GM19025 (cell line): ENCODE measurements around the gene DCAF4.
"Not testable (repeated sequence)": the region's sequence is repeated elsewhere in the genome, so short reads cannot be mapped to it uniquely, and the experiment has no call there.

ENCODE experiments used
- ATAC-seq: cut with Tn5 transposase; IDR thresholded peaks from one replicate; pipeline ENCODE4 v1.9.1; 2021; ENCODE audit warnings: mild to moderate bottlenecking, low read depth, moderate library complexity; ENCODE audit not compliant: unreplicated experiment

The DCAF4 gene

DNA sequence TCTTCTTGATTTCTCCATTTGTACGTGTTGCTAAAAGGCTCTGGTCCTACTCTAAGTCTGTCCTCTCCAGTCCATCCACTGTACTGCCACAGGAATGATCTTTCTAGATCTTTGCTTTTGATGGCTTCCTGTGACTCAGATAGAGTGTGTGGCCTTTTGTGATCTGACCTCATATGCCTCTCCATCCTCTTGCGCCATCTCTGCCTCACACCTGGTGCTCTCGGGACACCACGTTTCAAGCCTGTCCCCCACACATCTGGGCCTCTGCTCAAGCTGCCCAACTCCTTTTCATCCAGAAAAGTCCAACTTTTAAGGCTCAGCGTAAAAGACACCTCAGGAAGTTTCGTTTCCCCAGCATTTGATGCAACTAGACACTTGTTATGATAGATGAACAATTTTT, 39.0 kb downstream of the DCAF4 start:
- ATAC-seq: no peak

DNA sequence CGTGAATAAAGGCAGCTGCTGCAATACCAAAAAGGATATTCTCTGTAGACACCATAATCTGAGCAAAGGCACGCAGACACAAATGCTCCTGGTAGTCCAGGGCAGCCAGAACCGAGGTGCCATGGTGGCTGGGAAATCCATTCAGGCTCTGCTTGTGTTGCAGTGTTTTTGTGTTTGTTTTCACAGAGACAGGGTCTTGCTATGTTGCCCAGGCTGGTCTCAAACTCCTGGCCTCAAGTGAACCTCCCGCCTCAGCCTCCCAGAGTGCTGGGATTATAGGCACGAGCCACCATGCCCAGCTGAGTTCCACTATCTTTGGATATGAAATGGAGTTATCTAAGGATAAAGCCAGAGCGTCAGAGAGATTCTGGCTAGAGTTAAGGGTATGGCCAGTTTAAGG, 39.8 kb downstream of the DCAF4 start:
- no peak for ATAC-seq

DNA sequence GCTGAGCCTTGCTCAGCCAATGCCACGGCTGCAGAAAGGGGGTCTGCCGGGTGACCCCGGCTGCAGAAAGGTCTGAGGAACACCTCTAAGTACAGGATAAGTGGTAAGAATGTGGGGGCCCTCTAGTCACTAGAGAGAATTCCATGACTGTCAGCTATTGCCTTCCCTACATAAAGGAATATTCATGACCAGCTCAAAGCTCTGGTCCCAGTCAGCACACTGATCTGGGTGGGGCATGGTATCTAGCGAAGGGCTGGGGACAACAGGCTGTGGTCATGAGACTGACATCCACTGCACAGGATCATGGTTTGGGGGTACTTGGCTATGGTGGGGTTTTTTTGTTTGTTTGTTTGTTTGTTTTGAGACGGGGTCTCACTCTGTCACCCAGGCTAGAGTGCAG, 42.1 kb downstream of the DCAF4 start:
- ATAC-seq: no peak

DNA sequence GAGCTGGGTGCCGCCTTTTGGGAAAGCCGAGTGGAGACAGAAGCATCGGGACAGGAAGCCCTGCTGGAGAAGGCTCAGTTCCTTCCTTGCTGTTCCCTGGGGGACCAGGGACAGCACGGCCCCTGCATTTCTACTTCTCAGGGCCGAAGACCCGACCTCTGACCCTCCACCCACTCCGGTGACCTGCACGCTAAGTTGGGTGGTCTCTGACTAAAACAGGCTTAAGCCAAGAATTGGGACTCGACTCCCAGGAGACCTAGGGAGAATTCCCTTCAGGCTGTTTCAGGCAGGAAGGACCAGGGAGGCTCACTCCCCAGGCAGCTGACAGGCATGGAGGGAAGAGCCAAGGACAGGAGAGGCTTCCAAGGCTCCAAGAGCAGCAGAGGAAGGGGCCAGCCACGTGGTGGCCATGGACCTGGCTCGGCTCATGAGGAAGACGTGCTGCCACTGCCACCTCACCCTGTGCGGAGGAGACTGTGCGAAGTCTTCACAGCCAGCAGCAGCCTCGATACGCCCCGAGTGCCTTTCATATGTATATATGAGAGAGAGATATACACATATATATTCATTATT, 43.9 kb downstream of the DCAF4 start:
- no peak for ATAC-seq

DNA sequence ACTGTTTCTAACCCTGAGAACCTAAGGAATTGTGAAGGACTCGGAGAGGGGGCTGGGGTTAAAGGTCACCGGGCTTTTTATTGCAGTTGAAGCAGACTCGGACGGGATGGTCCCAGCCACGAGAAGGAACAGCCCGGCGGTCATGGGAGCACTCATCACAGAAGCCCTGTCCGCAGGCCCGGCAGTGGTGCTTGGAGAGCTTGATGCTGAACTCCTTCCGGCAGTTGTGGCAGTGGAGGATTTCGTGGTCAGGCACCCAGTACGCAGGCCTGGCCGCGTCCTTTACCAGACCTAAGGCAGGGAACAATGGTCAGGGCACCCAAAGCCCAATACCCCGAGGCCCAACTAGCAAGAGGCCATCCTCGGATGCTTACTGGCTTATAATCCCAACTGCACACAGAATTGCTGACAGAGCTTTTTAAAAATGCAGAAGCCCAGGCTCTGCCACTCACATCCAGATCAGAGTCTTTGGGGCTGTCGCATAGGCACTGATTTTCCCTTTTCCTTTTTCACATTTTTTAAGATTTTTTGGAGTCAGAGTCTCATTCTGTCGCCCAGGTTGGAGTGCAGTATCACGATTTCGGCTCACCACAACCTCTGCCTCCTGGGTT, 44.7 kb downstream of the DCAF4 start:
- no peak for ATAC-seq

DNA sequence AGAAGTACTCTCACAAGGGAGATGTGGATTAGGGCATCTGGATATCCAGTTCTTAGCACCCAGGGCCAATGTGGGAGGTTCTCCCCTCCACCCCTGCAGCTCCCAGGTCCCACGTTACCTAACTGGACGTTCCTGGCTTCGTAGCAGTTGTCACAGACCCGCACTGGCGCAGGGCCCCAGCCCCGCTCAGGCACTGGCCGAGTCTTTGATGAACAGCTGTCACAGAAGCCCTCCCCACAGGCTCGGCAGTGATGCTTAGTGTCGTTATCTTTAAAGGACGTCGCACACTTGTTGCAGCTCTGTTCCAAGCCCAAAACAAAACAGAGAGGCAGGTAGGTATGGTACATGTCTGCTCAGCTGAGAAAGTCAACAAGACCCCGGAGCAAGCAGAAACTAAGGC, 48.4 kb downstream of the DCAF4 start:
- ATAC-seq: no peak

DNA sequence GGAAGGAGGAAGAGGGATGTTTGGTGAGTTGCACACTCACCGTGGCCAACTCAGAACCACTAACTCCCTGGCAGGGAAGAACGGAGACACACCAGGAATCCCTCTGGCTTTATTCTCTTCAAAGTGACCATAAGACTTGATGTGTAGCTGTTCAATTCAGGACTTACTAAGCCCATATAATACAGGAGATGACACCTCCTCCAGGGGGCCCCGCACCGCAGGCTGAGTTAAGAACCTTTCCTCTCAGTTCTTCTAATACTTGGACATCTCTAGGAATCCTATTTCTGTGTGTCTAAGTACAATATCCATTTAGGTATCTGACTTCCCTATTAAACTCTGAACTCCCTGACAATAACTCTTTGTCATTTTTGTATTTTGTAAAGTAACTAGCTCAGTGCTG, 49.5 kb downstream of the DCAF4 start:
- no peak for ATAC-seq

DNA sequence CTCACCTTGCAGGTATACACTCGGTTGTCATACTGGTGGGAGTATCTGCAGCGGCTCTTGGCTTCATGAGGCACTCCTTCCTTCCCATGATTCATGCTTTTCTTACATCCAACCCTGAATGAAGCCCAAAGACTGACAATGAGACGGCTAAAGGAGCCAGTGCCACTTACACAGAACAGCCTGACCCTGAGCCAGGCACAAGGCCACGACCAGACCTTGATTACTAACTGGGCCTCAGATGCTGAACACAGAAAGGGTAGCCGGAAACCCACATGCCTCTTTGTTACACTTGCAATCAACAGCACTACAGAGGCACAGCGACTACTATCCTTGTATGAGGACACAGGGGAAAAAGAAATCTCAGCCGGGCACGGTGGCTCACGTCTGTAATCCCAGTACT, 52.6 kb downstream of the DCAF4 start:
- ATAC-seq: no peak

DNA sequence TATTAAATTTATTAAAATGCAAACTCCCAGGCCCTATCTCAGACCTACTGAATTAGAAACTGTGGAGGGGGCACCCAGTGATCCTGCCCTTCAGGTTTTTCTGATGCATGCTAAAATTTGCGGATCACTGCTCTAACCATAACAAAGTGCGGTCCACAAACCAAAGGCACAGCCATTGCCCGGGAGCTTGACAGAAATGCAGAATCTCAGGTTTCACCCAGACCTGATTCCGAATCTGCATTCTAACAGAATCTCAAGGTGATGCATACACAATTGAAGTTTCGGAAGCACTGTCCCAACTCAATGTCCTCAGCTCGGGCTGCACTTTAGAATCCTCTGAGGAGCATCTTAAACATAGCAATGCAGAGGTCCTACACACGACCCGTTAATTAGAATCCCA, 54.6 kb downstream of the DCAF4 start:
- ATAC-seq: no peak

DNA sequence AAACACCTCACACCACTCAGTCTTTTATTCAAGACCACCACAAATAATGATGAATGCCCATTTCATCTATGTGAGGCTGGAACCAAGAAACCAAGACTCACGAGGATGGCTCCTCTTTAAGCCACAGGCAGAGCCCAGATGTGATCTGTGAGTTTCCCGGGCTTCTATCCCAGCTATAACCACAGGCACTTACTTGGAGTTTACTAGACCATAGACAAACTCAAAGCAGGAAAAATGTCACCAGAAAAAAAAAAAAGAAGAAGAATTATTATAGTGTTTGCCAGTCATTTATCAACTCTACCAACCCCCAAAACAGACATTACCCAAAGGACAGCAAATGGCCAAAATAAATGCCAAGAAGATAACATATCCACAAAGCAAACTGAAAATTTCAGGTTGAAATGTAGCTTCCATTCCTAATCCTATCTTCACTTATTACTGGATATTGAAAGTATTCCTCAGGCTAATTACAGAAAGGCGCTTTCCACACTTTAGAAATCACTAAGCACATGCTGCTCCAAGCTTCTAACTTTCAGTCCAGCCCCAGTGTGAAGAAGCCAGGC, 56.0 kb downstream of the DCAF4 start:
- no peak for ATAC-seq

DNA sequence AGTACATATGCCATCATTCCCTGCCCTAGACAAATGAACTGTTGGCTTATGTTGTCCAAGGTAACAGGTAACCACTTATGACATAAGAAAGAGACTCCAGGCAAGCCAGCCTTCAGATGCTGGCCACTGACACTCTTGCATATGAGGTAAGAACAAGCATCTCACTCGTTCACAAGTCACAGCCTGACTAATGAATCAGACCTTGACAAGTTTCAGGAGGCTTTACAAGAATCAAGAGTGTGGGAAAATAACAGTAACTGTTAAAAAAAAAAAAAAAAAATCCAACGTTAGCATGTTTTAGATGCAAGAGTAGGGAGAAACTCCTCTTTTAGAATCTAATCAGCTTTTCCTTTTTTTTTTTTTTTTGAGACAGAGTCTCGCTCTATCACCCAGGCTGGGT, 60.0 kb downstream of the DCAF4 start:
- no peak for ATAC-seq

DNA sequence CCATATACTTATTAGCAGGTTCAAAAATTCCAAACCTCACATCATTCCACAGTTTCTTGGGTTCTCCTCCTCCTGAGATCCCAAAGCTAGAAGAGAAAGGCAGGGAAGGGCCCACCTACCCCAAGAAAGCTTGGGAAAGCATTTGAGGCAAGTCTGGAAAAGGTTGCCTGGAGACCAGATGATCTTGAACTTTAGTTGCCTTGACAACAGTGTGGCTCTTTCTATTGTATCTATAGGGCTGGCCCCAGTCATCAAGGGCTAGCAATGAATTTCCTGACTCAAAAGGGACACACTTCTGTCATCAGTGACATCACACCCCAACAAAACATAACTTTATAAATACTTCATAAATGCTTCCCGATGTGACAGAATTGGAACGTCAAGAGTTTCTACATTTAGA, 60.6 kb downstream of the DCAF4 start:
- ATAC-seq: no peak

DNA sequence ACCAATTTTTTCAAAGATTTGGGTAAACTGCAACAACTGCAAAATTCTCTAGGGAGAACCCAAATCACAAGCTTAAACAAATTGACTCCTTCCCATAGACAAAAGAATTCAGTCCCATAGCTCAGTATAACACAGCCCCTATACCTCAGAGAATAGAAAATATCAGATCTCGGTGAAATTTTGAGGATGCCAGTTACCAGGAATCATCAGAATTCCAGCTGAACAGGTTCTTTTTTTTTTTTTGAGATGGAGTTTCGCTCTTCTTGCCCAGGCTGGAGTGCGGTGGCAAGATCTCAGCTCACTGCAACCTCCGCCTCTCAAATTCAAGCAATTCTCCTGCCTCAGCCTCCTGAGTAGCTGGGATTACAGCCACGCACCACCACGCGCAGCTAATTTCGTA, 63.9 kb downstream of the DCAF4 start:
- ATAC-seq: no peak

DNA sequence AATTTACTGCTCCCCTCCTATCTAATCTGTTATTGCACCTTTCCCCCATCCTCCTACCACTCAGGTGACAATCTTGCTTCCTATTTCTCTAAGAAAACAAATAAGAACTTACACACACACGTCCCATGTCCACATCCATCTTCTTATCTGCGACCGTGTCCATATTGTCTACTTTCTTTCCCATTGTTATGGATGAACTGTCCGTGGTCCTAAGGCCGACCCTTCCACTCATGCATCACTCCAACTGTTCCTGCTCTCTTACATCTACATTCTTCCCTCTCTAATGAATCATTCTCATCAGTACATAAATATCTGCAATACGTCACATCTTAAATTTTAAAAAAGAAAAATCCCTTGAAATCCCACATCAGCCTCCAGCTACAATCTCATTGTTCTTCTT, 70.7 kb downstream of the DCAF4 start:
- ATAC-seq: no peak

DNA sequence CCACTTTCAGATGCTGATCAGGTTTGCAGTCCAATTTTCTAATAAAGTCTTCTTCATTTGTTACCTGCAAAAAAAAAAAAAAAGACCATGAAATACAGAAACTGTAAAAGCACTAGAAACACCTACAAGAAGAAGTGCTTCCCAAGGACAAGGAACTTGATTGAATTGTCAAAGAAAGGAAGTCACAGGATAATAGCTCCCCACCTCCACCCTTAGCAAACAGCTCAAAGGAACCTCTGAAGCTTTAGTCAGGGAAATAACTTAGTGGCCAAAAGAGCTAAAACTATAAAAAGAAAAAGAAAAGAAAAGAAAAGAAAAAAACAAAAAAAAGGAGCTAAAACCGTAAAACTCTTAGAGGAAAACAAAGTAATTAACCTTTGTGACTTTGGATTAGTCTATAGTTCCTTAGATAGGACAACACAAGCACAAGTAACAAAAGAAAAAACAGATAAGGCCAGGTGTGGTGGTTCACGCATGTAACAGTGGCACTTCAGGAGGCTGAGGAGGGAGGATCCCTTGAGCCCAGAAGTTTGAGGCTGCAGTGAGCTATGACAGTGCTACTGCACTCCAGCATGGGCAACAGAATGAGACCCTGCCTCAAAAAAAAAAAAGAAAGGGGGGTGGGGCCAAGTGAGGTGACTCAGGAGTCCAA, 72.1 kb downstream of the DCAF4 start:
- ATAC-seq: no peak

DNA sequence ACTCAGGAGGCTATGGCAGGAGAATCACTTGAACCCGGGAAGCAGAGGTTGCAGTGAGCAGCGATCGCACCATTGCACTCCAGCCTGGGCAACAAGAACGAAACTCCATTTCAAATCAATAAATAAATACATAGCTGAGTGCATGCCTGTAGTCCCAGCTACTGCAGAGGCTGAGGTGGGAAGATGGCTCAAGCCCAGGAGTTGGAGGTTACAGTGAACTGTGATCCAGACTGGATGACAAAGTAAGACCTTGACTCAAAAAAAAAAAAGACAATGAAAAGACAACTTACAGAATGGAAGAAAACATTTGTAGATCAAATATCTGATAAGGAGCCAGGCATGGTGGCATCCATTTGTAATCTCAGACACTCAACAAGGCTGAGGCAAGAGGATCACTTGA, 73.1 kb downstream of the DCAF4 start:
- ATAC-seq: no peak

DNA sequence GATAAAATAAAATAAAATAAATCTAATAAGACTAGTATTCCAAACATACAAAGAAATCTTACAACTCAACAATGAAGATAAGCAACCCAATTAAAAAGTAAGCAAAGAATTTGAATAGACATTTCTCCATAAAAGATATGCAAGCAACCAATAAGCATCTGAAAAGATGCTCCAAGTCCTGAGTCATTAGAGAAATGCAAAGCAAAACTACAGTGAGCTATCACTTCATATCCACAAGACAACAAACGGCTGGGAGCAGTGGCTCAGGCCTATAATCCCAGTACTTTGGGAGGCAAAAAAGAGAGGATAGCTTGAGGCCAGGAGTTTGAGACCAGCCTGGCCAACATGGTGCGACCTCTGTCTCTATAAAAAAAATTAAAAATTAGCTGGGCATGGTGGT, 73.8 kb downstream of the DCAF4 start:
- no peak for ATAC-seq

DNA sequence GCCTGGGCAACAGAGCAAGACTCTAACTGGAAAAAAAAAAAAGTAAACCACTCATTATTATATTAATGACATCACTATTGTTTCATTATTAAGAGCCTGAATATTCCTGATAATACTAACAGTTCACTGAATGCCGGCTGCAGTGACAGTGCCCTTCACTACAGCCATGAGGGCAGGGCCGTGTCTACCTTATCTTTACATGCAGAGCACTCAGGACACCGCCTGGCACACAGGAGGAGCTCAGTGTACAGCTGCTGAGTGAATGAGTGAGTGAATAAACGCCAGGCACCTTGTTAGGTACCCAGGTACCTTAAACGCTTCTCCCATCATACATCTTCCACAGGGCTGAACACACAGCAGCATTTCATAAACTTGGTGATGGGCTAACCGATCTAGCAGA, 77.4 kb downstream of the DCAF4 start:
- no peak for ATAC-seq

DNA sequence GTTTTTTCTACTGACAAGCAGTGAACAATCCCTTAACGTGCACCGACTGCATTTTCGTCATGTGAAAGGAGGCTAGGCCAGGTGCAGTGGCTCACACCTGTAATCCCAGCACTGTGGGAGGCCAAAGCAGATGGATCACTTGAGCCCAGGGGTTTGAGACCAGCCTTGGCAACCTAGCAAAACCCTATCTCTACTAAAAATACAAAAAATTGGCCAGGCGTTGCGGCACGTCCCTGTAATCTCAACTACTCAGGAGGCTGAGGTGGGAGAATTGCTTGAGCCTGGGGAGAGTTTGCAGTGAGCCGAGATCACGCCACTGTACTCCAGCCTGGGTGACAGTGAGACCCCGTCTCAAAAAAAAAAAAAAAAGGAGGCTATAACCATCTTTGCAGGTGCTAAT, 78.4 kb downstream of the DCAF4 start:
- not testable (repeated sequence) for ATAC-seq

DNA sequence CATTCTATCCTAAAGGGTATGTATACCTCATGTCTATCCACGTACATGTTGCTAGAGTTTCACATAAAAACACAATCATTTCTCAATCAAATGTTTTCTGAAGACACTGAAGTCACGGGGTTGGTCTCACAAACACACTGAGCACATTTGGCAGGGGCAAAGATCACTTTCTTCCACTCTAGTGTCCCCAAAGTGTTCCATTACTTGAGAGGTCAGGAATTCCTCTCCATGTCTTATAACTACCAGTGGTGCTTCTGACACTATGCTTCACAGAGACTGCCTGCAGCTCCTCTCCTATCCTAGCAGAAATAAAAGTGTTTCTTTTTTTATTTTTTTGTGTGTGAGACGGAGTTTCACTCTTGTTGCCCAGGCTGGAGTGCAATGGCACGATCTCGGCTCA, 81.6 kb downstream of the DCAF4 start:
- ATAC-seq: no peak

DNA sequence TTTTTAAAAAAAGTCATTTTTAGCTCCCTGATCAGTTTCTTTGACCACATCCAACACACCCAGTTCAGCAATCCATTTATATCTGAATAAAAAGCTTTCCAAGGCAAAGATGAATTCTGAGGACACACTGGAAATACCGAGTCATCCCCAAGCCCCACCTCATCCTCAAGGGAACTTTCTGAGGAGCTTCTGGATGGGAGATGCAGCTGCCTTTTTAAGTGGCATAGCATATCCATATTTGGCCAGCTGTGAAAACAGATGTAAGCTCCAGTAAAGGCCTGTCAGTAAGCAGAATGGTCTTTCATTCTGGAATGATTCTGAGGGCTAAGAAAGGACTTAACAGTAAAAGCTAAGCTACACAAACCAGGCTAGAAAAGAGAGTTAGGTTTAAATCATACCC, 82.2 kb downstream of the DCAF4 start:
- no peak for ATAC-seq
